Right lung (tissue), 5 donors: Measurements from ENCODE around the gene RGPD3. TPM values are rescaled to one million over a fixed set of nuclear protein-coding genes. Genes with fewer than 3 reads are reported as not detected.
"Not testable (repeated sequence)": the region's sequence is repeated elsewhere in the genome, so short reads cannot be mapped to it uniquely, and the experiment has no call there.

ENCODE experiments used
- DNase-seq, 2 donors: peaks; one replicate each; pipeline ENCODE4 v3.0.0-alpha.2; 2013
- polyA plus RNA-seq, 5 donors: library from polyadenylated mRNA; unstranded; fragments of 120-200 nt; gene quantifications; one replicate each; pipeline versions ENCODE4 v1.2.1 to v1.2.3, GENCODE V29; 2013; ENCODE audit warnings: inconsistent platforms in 1 of 5, low replicate concordance in 1 of 5; ENCODE audit not compliant: insufficient read length in 5 of 5, insufficient read depth in 1 of 5

The RGPD3 gene
- polyA plus RNA-seq, 5 donors = 0.09 to 0.62 (median 0.35) TPM

DNA sequence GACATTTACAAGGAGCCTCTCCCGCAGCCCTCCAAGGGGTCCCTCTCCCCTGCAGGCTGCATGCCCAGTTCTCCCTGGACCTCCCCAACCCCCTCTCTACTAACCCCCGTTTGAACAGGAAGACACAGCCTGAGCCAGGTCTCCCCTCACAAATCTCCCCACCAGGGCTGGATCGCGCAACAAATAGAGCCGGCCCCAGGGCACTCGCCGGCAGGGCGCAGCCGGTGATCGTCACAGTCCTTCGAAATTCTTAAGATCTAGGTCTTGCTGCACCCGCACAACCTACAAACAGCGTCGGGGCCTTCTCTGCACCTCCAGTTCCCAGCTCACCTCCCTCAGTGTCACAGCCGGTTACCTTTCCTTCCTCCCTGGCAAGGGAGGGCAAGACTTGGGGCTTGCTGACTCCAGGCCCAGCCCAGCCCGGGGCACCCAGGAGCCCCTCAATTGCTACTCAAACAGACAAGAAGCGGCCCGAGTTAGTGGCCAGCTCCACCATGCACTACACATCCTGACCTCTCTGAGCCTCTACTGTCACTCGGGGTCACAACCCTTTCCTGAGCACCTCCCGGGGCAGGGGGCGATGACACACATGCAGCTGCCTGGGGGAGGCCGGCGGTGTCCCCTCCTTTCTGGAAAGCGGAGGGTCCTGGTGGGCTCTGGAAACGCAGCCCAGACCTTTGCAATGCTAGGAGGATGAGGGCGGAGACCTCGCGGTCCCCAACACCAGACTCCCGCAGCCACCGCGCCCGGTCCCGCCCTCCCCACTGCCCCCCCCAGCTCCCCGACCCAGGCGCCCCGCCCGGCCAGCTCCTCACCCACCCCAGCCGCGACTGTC lies 18.6 kb upstream of the RGPD3 start, which contains the start of gene CD8B2:
TSS of gene CD8B2 (plus strand) at position 814 of the 835 bp plus-strand sequence. CDS start 63 bp downstream, outside the sequence.
- DNase-seq = not testable (repeated sequence)

GRCh38 chr2:106479563-106479962 lies 11.3 kb upstream of the RGPD3 start:
- not testable (repeated sequence) for DNase-seq

- DNase-seq = not testable (repeated sequence)
Observed at GRCh38 chr2:106477647-106478046, 9.4 kb upstream of the RGPD3 start.

DNA sequence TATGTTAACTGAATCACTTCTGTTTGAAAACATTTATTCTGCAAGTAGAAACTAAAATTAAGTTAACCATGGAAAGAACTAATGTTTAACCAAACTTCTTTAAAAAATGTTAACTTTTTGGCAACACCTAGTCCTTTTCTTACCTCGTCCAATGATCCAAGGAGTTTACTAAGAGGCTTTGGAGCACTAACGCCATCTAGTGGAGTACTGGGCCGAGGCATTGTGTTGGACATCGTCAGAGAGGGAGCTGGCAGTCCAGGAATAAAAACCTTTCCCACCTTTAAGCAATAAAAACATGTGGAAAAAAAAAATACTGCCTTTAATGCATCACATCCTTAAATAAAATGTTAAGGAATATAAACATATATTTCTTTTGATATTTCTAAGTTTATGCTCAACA lies 2.4 kb upstream of the RGPD3 start:
- DNase-seq = not testable (repeated sequence)

DNA sequence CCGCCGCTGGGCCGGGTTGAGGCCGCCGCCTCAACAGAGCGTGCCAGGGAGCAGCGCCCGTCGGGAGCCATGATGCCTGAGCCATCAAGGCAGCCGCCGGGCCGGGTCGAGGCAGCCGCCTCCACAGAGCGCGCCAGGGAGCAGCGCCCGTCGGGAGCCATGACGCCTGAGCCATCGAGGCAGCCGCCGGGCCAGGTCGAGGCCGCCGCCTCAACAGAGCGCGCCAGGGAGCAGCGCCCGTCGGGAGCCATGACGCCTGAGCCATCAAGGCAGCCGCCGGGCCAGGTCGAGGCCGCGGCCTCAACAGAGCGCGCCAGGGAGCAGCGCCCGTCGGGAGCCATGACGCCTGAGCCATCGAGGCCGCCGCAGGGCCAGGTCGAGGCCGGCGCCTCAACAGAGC lies 697 bp downstream of the RGPD3 start:
- not testable (repeated sequence) for DNase-seq

- DNase-seq = not testable (repeated sequence)
Observed at GRCh38 chr2:106461882-106462281, 6.3 kb downstream of the RGPD3 start.

GRCh38 chr2:106390680-106391079 lies 77.5 kb downstream of the RGPD3 start:
- not testable (repeated sequence) for DNase-seq

DNA sequence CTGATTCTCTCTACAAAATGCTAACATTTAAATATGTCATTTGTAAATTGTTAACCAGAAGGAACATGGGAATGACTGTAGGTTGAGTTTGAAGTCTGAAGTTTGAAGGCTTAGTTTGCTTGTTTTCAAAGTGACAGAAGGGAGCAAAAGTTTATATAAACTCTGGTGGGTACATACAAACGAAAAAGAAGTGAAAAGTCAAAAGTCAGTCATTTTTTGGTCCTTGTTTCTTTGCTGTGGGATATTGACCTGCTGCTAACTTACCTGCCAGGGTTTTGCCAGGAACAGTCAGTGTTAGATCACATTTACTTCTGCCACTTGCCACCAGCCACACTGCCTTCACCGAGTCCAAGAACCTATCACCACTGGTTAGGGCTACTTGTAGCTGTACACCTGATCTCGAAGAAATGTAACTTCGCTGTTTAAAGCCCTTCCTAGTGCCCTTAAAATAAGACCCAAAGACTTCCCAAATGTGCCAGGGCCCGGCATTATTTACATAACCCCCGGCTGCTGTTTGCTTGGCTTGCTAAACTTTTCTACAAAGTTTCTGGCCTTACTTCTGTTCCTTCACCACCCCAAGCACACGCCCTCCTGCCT lies 79.3 kb downstream of the RGPD3 start:
- not testable (repeated sequence) for DNase-seq

- not testable (repeated sequence) for DNase-seq
Observed at GRCh38 chr2:106384548-106384947, 83.7 kb downstream of the RGPD3 start.

DNA sequence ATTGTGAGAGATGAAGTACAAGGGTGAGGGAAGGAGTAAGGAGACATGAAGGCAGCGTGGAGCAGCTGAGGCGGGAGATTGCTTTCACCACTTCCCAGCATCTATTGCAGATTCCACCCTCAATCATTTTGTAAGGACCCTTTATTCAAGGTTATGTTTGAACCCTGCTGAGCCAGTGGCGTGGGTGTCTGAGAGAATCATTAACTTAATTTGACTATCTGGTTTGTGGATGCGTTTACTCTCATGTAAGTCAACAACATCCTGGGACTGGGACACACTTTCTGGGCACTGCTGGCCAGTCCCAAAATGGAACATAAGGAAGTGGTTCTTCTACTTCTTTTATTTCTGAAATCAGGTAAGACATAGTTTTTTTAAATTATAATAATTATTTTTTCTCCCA lies 86.3 kb downstream of the RGPD3 start:
- not testable (repeated sequence) for DNase-seq

GRCh38 chr2:106379567-106379966 lies 88.6 kb downstream of the RGPD3 start:
- not testable (repeated sequence) for DNase-seq

- DNase-seq = not testable (repeated sequence)
Observed at GRCh38 chr2:106369182-106369581, 99.0 kb downstream of the RGPD3 start.

DNA sequence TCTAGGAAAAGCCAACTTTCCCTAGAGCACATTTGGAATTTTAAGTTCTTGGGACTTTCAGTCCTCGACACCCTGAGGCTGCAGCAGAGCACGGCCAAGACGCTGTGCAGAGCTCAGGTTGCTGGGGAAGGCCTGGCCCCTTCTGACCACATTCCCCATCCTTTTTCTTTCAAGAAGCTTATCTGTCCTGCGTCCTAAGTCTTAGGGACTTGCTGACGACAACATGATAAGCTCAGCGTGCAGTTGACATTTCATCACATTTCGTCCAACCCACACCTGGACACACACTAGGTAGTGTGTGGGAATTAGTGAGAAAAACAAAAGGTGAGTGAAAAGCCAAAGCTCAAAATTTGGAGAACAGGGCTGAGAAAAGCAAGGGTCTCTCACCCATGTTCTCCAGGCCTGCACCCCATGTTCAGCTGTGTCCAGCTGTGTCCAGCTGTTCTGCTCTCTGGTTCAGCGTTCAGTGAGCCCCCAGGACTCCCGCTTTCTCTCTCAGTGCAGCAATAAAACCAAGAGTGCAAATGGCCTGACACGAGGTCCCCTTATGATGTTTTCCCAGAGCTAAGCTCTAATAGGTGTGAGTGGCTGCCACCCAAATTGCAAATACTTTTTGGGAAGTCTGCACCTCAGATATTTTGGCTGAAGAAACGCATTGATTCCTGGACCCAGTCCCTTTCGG lies 101.9 kb downstream of the RGPD3 start:
- DNase-seq = peak in 1 of 2 donors; percentile 12

DNA sequence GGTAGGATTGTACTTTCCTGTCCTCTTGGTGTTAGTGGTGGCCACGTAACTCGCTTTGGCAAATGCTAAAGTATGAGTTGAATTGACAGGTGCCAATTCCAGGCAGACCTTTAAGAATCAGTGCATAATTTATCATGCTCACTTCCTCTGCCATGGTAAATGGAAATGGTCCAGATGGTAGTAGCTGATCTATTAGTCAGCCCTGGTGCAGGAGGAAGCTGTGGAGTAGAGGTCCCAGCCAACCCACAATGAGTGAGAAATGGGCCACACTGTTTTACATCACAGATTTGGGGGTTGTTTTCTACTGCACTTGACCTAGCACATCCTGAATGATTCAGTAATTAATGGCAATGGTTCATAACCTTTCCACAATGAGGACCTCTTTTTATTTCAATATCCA lies 104.4 kb downstream of the RGPD3 start:
- DNase-seq = no peak

DNA sequence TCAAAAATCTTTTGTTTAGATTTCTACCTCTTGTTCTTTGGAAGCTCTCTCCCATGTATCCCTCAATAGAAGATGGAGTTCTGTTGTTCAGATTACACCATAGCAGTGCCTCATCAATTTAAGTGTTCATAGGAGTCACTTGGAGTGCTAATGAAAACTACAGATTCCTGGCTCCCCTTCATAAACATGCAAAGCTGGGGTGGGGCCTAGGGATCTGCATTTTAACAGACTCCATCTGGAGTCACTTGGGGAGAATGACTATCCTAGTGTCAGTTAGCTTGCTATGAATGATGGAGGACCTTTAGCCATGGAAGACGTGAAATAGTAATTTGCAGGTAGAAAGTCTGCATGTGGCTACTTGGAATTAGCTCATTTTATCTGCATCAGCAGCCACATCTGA lies 105.4 kb downstream of the RGPD3 start:
- DNase-seq = no peak

DNA sequence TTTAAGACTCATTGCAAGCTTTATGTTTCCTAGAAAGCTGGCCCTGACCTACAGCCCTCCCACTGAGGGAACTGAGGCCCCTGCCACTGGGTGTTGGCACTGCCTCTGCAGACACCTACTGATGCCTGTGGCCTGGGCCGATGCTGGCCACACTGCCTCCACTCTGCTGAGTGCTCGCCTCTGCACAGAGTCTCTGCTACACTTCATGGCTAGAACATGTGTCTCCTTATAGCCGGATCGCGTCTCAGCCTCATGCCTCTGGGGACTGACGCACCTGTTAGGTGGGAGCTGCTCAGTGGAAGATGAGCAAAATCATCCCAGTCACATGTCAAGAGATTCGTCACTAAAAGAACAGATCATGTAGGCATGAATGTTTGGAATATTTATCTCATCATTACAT lies 108.7 kb downstream of the RGPD3 start:
- DNase-seq = no peak

DNA sequence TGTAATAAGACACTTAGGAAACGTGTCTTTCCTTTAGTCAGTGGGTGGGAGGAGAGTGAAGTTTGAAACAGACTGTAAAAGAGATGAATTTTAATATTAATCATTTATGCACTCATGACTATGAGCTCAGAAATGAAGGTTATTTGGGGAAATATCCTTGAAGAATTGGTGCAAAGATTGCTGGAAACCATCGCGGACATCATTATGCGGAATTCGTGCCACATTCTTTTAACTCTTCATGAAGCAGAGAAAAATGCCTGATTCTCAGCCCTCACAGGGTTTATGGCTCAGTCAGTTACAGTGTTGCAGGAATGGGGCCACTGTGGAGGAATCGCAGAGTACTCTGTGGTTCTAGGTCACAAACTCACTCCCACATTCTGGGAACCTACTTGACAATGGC lies 109.7 kb downstream of the RGPD3 start:
- DNase-seq = no peak

DNA sequence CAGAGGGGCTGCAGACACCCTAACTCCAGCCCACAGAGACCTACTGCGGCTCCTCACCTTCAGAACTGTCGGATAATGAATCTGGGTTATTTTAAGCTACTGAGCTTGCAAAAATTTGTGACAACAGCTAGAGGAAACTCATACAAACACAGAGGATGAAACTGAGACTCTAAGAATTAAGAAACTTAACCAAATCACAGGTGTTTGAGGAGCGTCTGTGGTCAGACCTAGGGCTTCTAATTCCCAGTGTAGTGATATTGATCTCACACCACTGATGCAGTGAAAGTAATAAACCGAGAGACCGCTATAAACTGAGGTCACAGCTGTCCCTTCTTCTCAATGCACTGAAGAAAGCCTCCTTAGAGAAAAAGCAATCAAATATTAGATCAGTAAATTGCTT lies 110.1 kb downstream of the RGPD3 start:
- no peak for DNase-seq

- no peak for DNase-seq
Observed at GRCh38 chr2:106356291-106356690, 111.9 kb downstream of the RGPD3 start.

DNA sequence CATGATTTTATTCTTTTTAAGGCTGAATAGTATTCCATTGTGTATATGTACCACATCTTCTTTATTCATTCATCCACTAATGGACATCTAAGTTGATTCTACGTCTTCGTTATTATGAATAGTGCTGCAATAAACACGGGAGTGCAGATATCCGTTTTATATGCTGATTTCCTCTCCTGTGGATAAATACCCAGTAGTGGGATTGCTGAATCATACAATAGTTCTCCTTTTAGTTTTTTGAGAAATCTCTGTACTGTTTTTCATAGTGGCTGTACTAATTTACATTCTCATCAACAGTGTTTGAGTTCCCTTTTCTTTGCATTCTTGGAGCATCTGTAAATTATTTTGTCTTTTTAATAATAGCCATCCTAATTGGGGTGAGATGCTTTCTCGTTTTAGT lies 114.5 kb downstream of the RGPD3 start:
- no peak for DNase-seq

GRCh38 chr2:106350980-106351379 lies 117.2 kb downstream of the RGPD3 start:
- DNase-seq = no peak

DNA sequence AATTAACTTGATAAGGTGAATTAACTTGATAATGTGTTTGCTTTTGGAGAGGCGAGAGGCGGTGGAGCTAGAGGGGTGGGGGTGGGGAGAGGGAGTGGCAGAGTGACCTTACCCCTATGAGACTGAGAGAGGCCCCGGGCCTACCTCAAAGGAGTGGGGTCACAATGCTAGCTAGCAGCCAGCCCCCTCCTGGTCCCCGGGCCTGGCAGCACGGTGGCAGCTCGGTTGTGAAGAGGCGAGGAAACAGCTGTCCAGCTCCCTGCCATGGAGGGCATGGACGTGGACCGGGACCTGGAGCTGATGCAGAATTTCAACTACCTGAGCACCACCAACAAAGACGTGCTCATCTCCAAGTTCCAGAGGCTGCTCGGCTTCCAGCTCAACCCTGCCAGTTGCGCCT lies 123.9 kb downstream of the RGPD3 start:
- DNase-seq = no peak

DNA sequence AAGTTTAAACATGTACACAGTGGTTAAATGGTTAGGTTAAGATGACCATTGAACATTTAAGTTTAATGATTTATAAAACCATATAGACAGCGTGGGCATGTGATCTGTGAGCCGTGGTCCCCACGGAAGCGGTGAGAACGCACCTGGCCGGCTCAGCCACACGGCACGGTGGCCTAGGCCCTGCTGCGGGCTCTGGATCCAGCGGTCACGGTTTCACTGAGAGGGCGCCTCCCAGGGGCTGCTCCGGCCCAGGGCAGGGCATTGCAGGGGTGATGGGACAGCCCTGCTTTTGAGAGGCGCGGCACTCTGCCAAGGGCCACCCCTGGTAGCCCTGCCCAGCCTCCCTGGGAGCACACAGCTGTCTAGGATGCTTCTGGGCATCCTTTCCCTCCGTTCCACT lies 124.9 kb downstream of the RGPD3 start:
- DNase-seq = no peak
